ENCODE results near the gene CYB561. TPM values are rescaled to one million over a fixed set of nuclear protein-coding genes. Genes with fewer than 3 reads are reported as not detected.

Gene CYB561
- total RNA-seq, 1 experiment from 2014 or later: 20.7 TPM

GRCh38 chr17:63464691-63465236 lies 18.7 kb upstream of the CYB561 start:
- no peak overlapping the region for H3K27ac ChIP-seq (ENCODE audit: insufficient read length, low read depth, low read length)
- no peak overlapping the region for H2BK20ac ChIP-seq (ENCODE audit: low read depth, low read length, poor library complexity, severe bottlenecking)
- peaks cover 0 to 2% of the 10 kb centered on the region in 2 experiments; a peak in 2 of 5 replicates for H3K9me3 Mint-ChIP-seq
- no peak overlapping the region for H3K4me2 ChIP-seq (ENCODE audit: insufficient read depth, insufficient read length, low read length)
- H2BK5ac ChIP-seq (ENCODE audit: insufficient read length, low read length): no peak overlapping the region
- no peaks in the 10 kb centered on the region for H3K23me2 ChIP-seq (ENCODE audit: insufficient read length, low read depth, low read length, poor library complexity, severe bottlenecking)
- H3K9ac ChIP-seq (ENCODE audit: extremely low read depth, insufficient read length, low read length): no peak overlapping the region
- H4K8ac ChIP-seq (replicated peaks; ENCODE audit: insufficient read length, low read depth, low read length): no peak overlapping the region
- WGBS (ENCODE audit: extremely low coverage, insufficient read length, low lambda C conversion rate): no CpG with 5 or more reads among the region's 4 CpGs
- no peak overlapping the region for H3K18ac ChIP-seq (ENCODE audit: insufficient read length, low read depth, low read length)
- H4K20me1 ChIP-seq (ENCODE audit: control insufficient read depth, insufficient read depth, insufficient read length): no peaks in the 10 kb centered on the region
- DNase-seq: no peak
- no peak overlapping the region for H3K23ac ChIP-seq (ENCODE audit: insufficient read length, low read depth, low read length)
- no peak overlapping the region for H2AK5ac ChIP-seq (ENCODE audit: insufficient read length, low read length)
- no peaks in the 10 kb centered on the region for H3K4me1 ChIP-seq (ENCODE audit: insufficient read depth, low read length)
- H2BK12ac ChIP-seq (ENCODE audit: insufficient read length, low read depth, low read length): no peak overlapping the region
- H3T11ph ChIP-seq (ENCODE audit: low read length): no peak overlapping the region
- no peaks in the 10 kb centered on the region; the same call in none of the 2 replicates for H3K27me3 Mint-ChIP-seq (ENCODE audit: low read depth)
- H3K14ac ChIP-seq (ENCODE audit: insufficient read depth, low read length): no peak overlapping the region
- no peaks in the 10 kb centered on the region for H3K36me3 Mint-ChIP-seq (ENCODE audit: insufficient read depth in 1 of 3, low read depth in 3 of 3)
- H3K56ac ChIP-seq (ENCODE audit: insufficient read length, low read depth, low read length): no peak overlapping the region
- H3K27ac Mint-ChIP-seq: no peak overlapping the region
- TF ChIP-seq CTCF (conservative IDR thresholded peaks at IDR 0.05): no peak
- no peaks in the 10 kb centered on the region for H3K79me2 ChIP-seq (ENCODE audit: insufficient read depth, low read length)
- peaks cover 11% of the 10 kb centered on the region in 2 experiments for H3K4me1 Mint-ChIP-seq
- no peak overlapping the region for H2AFZ ChIP-seq (ENCODE audit: low read length)
- no peak overlapping the region for H4K91ac ChIP-seq (ENCODE audit: insufficient read length, low read depth, low read length)
- no peaks in the 10 kb centered on the region for H3K27me3 ChIP-seq (ENCODE audit: insufficient read depth, low read length)
- H4K5ac ChIP-seq (ENCODE audit: insufficient read length, low read depth, low read length): no peak overlapping the region
- no peak overlapping the region for H3K4ac ChIP-seq (ENCODE audit: low read depth, low read length)
- H2BK120ac ChIP-seq (ENCODE audit: low read depth, low read length, poor library complexity, severe bottlenecking): no peak overlapping the region
- no peak overlapping the region for H3K4me3 Mint-ChIP-seq
- H3K79me1 ChIP-seq (ENCODE audit: insufficient read depth, low read depth, low read length, poor library complexity, severe bottlenecking): no peaks in the 10 kb centered on the region
- no peak overlapping the region for H2BK15ac ChIP-seq (ENCODE audit: low read depth, low read length)
- H3K9me3 ChIP-seq (ENCODE audit: control insufficient read depth, low read depth, low read length): no peaks in the 10 kb centered on the region

All from H9 (cell line).